ENCODE results near the gene AP1G1. TPM values are rescaled to one million over a fixed set of nuclear protein-coding genes. Genes with fewer than 3 reads are reported as not detected.
"Not testable (repeated sequence)": the region's sequence is repeated elsewhere in the genome, so short reads cannot be mapped to it uniquely, and the experiment has no call there.

AP1G1 gene
- 49.0 TPM for polyA plus RNA-seq (ENCODE audit: insufficient read length)

- DNase-seq: peak; percentile 95
Measured at GRCh38 chr16:71808593-71809459, at the start of gene AP1G1. AP1G1 (minus strand) TSS chr16:71808834; CDS start chr16:71789479, 19,355 bp downstream.

GRCh38 chr16:71855937-71856662 lies 47.5 kb upstream of the AP1G1 start:
- no peak for DNase-seq

- no peak for DNase-seq
Measured at GRCh38 chr16:71854369-71854948, 45.8 kb upstream of the AP1G1 start.

- DNase-seq: no peak
Measured at GRCh38 chr16:71853413-71853812, 44.8 kb upstream of the AP1G1 start.

- DNase-seq: no peak
Measured at GRCh38 chr16:71852561-71852960, 43.9 kb upstream of the AP1G1 start.

- DNase-seq: no peak
Measured at GRCh38 chr16:71852158-71852557, 43.5 kb upstream of the AP1G1 start.

- no peak for DNase-seq
Measured at GRCh38 chr16:71851746-71852145, 43.1 kb upstream of the AP1G1 start.

GRCh38 chr16:71848622-71849021 lies 40.0 kb upstream of the AP1G1 start:
- no peak for DNase-seq

- no peak for DNase-seq
Measured at GRCh38 chr16:71847096-71847495, 38.5 kb upstream of the AP1G1 start.

GRCh38 chr16:71846431-71846830 lies 37.8 kb upstream of the AP1G1 start:
- no peak for DNase-seq

GRCh38 chr16:71845639-71846430 lies 37.2 kb upstream of the AP1G1 start, which contains the start of gene ATXN1L:
ATXN1L (plus strand) TSS chr16:71845976; CDS start chr16:71849741, 3,765 bp downstream.
- peak; percentile 93 for DNase-seq

GRCh38 chr16:71843572-71843971 lies 34.9 kb upstream of the AP1G1 start:
- no peak for DNase-seq

GRCh38 chr16:71840052-71840451 lies 31.4 kb upstream of the AP1G1 start:
- DNase-seq: no peak

- DNase-seq: no peak
Measured at GRCh38 chr16:71837150-71837549, 28.5 kb upstream of the AP1G1 start.

GRCh38 chr16:71834291-71834690 lies 25.7 kb upstream of the AP1G1 start:
- DNase-seq: no peak

- not testable (repeated sequence) for DNase-seq
Measured at GRCh38 chr16:71832112-71832511, 23.5 kb upstream of the AP1G1 start.

GRCh38 chr16:71831698-71832097 lies 23.1 kb upstream of the AP1G1 start:
- not testable (repeated sequence) for DNase-seq

- DNase-seq: no peak
Measured at GRCh38 chr16:71830359-71830758, 21.7 kb upstream of the AP1G1 start.

GRCh38 chr16:71826533-71827017 lies 17.9 kb upstream of the AP1G1 start:
- DNase-seq: no peak

- not testable (repeated sequence) for DNase-seq
Measured at GRCh38 chr16:71817155-71817500, 8.5 kb upstream of the AP1G1 start.

- DNase-seq: no peak
Measured at GRCh38 chr16:71811261-71811803, 2.7 kb upstream of the AP1G1 start.

GRCh38 chr16:71810155-71810530 lies 1.5 kb upstream of the AP1G1 start:
- DNase-seq: not testable (repeated sequence)
